Mononuclear cell (primary cell): ENCODE measurements around the gene SP2. TPM values are rescaled to one million over a fixed set of nuclear protein-coding genes. Genes with fewer than 3 reads are reported as not detected.

ENCODE experiments used
- H3K27me3 ChIP-seq: 2 replicates; pipeline ENCODE4 v1.6.0; 2011; ENCODE audit warnings: low read length, control low read depth; ENCODE audit not compliant: insufficient read depth
- H3K4me1 ChIP-seq: 2 replicates; pipeline ENCODE4 v1.5.1; 2011; ENCODE audit warnings: mild to moderate bottlenecking, low read length, control low read depth; ENCODE audit not compliant: insufficient read depth
- H3K4me3 ChIP-seq: 2 replicates; pipeline ENCODE4 v1.5.1; 2011; ENCODE audit warnings: mild to moderate bottlenecking, low read length, moderate library complexity
- H3K9me3 ChIP-seq: 2 replicates; pipeline ENCODE4 v1.5.1; 2011; ENCODE audit warnings: low read depth, mild to moderate bottlenecking, control low read depth, low read length
- total RNA-seq: library from RNA; depleted of rRNA; stranded (reverse); fragments of >200 nt; gene quantifications from one replicate; pipeline ENCODE4 v1.2.3, GENCODE V29; 2012

SP2 gene
- total RNA-seq, 1 donor = 2.5 TPM

DNA sequence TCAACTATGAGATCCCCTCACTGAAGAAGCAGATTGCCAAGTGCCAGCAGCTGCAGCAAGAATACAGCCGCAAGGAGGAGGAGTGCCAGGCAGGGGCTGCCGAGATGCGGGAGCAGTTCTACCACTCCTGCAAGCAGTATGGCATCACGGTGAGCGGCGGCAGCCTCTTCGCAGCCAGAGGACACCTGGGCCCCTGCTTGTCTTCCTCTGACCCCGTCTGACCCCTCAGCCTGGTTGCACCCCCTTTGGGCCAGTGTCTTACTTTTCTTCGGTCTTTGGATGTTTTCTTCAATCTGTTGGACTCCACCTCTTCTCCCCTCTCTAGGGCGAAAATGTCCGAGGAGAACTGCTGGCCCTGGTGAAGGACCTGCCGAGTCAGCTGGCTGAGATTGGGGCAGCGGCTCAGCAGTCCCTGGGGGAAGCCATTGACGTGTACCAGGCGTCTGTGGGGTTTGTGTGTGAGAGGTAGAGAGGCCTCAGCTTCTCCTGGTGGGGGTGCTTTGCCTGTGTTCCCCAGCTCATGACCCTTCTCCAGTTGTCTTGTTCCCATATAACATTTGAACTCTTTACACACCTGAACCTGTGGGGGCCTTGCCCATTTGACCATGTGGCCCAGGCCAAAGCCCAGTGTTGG lies 79.3 kb downstream of the SP2 start:
- Histone ChIP-seq H3K4me1 (peaks cover 24% of the 10 kb centered on the region), H3K9me3 (no peaks in the 10 kb centered on the region), H3K4me3 (no peak overlapping the region)

DNA sequence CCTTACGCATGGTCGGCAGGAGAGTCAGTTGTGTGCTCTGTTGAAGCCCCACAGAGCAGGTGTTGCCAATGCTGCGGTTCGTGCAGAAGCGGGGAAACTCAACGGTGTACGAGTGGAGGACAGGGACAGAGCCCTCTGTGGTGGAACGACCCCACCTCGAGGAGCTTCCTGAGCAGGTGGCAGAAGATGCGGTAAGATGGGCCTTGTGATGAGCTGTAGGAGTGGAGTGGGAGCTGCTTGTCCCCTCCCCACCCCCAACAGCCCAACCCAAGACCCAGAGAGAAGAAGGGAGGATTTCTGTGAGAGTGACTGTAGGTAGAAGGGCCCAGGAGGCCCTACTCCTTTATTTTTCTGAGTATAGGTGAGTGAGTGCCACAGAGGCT lies 79.8 kb downstream of the SP2 start:
- Histone ChIP-seq H3K9me3 (no peaks in the 10 kb centered on the region), H3K4me1 (peaks cover 24% of the 10 kb centered on the region), H3K4me3 (no peak overlapping the region), H3K27me3 (no peaks in the 10 kb centered on the region)

More for the DNA sequence above, 79.3 kb downstream of the SP2 start:
- no peaks in the 10 kb centered on the region for H3K27me3 ChIP-seq

DNA sequence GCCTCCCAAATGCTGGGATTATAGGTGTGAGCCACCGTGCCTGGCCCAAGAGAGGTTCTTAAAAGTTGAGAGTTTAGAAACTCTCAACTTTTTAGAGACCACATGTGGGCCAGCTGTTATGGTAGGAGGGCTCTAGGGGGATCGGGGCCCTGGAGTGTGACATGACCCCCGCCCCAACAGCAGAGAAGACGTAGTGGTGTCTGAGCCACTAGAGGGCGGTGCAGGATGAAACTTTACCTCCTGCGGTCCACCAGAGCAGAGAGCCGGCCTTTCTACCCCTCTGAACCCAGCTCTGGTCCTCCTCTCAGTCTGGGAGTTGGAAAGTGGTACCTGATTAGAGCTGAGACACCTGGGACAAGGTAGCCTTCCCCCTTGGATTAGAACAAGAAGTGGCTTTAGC lies 82.3 kb downstream of the SP2 start:
- Histone ChIP-seq H3K27me3 (no peaks in the 10 kb centered on the region), H3K9me3 (no peaks in the 10 kb centered on the region), H3K4me3 (no peak overlapping the region), H3K4me1 (peaks cover 28% of the 10 kb centered on the region)

Other genes with a start within 250 kb of the SP2 start
- 161 TPM for gene KPNB1, start 246.3 kb upstream of the SP2 start, total RNA-seq
- 4.7 TPM for gene TBKBP1, start 202.1 kb upstream of the SP2 start, total RNA-seq
- 15.7 TPM for gene TBX21, start 163.0 kb upstream of the SP2 start, total RNA-seq
- gene OSBPL7, start 74.4 kb upstream of the SP2 start, total RNA-seq = 8.5 TPM
- 35.2 TPM for gene MRPL10, start 64.7 kb upstream of the SP2 start, total RNA-seq
- not detected for gene LRRC46, start 64.6 kb upstream of the SP2 start, total RNA-seq
- gene SCRN2, start 55.0 kb upstream of the SP2 start, total RNA-seq = 11.2 TPM
- gene SP6, start 45.1 kb upstream of the SP2 start, total RNA-seq = 0.21 TPM
- gene PNPO, start 45.3 kb downstream of the SP2 start, total RNA-seq = 6.6 TPM
- gene PRR15L, start 61.6 kb downstream of the SP2 start, total RNA-seq = not detected
- gene CDK5RAP3, start 74.9 kb downstream of the SP2 start, total RNA-seq = 52.3 TPM
- gene COPZ2, start 141.6 kb downstream of the SP2 start, total RNA-seq = 0.52 TPM
- 17.0 TPM for gene NFE2L1, start 152.1 kb downstream of the SP2 start, total RNA-seq
- gene CBX1, start 205.2 kb downstream of the SP2 start, total RNA-seq = 8.1 TPM
- 12.5 TPM for gene SNX11, start 211.5 kb downstream of the SP2 start, total RNA-seq